HG02981 (cell line): ENCODE data around the gene NAA40.
A peak's percentile ranks its signal among the peaks of the same experiment; 100 is the strongest.

ENCODE experiments used
- ATAC-seq: cut with Tn5 transposase; IDR thresholded peaks from one replicate; pipeline ENCODE4 v1.9.1; 2021; ENCODE audit warnings: mild to moderate bottlenecking, moderate library complexity; ENCODE audit not compliant: unreplicated experiment

The NAA40 gene

GRCh38 chr11:63985812-63986155 is 47.0 kb downstream of the NAA40 start:
- ATAC-seq = peak; percentile 40

GRCh38 chr11:63986156-63986931 is 47.5 kb downstream of the NAA40 start, which contains the start of gene OTUB1:
TSS of gene OTUB1 (plus strand) at chr11:63986438. CDS start at chr11:63986457, 19 bp downstream.
- ATAC-seq = peak; percentile 89

- ATAC-seq = no peak
Measured at GRCh38 chr11:63986932-63987513, 48.2 kb downstream of the NAA40 start.

- ATAC-seq = no peak
Measured at GRCh38 chr11:63991558-63991957, 52.8 kb downstream of the NAA40 start.

GRCh38 chr11:63993100-63993499 is 54.3 kb downstream of the NAA40 start:
- ATAC-seq = no peak

GRCh38 chr11:63993993-63994392 is 55.2 kb downstream of the NAA40 start:
- no peak for ATAC-seq

GRCh38 chr11:63996512-63996911 is 57.7 kb downstream of the NAA40 start:
- ATAC-seq = no peak

- ATAC-seq = no peak
Measured at GRCh38 chr11:63997104-63997700, 58.4 kb downstream of the NAA40 start.

GRCh38 chr11:63997801-63998337 is 59.1 kb downstream of the NAA40 start:
- ATAC-seq = no peak

- ATAC-seq = no peak
Measured at GRCh38 chr11:63998558-63999348, 60.0 kb downstream of the NAA40 start.

- no peak for ATAC-seq
Measured at GRCh38 chr11:63999349-64000025, 60.7 kb downstream of the NAA40 start.

- no peak for ATAC-seq
Measured at GRCh38 chr11:64000026-64000739, 61.4 kb downstream of the NAA40 start.

GRCh38 chr11:64000740-64001483 is 62.1 kb downstream of the NAA40 start:
- no peak for ATAC-seq

GRCh38 chr11:64001484-64002420 is 63.0 kb downstream of the NAA40 start:
- ATAC-seq = no peak

GRCh38 chr11:64003807-64004589 is 65.2 kb downstream of the NAA40 start:
- ATAC-seq = no peak

GRCh38 chr11:64004590-64004984 is 65.8 kb downstream of the NAA40 start:
- ATAC-seq = no peak

GRCh38 chr11:64005691-64006090 is 66.9 kb downstream of the NAA40 start:
- no peak for ATAC-seq
